CD1c-positive myeloid dendritic cell (primary cell): ENCODE results near the gene CRYM.
A peak's percentile ranks its signal among the peaks of the same experiment; 100 is the strongest.

Experiments
- DNase-seq: peaks from one replicate; pipeline ENCODE4 v3.0.0-alpha.2; 2016; ENCODE audit errors: extremely low spot score

CRYM gene

DNA sequence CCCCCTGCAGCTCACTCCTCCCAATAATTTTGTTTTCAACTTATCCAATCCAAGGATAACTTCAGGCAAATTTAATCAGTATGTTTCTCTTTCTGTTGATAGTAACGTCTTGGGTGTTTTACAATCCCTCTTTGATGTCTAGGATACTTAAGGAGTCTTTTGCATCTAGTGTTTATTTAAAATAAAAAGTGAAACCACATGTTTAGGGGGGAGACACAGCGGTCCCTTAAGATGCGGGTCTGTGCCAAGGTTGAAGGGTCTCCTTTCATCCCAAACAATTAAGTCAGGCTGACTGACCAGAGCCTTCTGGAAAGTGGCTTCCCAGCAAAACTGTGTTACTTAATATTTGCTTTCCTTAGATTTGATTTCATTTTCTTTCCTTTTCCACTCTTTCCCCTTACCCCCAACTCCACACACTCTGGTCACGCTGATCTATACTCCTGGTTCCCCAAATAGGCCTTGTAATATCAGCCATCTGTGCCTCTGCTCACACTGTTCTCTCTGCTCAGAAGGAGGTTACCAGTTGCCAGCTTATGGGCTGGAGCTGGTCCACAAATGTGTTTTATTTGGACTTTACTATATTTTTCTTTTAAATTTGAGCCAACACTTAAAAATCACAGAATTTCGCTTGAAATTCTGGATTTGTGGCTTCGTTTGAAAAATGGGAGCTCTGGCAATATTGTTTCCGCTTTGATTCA, 33.4 kb downstream of the CRYM start:
- DNase-seq: no peak

GRCh38 chr16:21242756-21243155, 35.3 kb downstream of the CRYM start:
- no peak for DNase-seq

DNA sequence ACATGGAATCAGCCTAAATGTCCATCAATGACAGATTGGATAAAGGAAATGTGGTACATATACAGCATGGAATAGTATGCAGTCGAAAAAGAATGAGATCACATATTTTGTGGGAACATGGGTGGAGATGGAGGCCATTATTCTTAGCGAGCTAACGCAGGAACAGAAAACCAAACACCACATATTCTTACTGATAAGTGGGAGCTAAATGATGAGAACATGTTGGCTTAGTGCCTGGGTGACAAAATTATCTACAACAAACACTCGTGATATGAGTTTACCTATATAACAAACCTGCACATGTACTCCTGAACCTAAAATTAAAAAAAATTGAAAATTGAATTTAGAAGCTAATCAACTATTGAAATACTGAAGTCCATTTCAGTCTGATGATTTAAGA, 38.4 kb downstream of the CRYM start:
- DNase-seq: no peak

DNA sequence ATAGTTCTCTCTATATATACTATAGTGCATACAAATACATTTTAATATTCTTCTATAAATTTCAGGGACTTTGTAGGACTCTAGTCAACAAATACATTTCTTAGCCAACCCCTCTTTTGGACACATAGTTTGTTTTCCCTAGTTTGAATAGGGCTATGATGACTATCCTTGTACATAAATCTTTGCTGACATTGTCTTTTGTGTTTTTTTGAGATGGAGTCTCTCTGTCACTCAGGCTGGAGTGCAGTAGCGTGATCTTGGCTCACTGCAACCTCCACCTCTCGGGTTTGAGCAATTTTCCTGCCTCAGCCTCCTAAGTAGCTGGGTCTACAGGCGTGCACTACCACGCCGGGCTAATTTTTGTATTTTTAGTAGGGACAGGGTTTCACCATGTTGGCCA, 41.3 kb downstream of the CRYM start:
- DNase-seq: no peak

DNA sequence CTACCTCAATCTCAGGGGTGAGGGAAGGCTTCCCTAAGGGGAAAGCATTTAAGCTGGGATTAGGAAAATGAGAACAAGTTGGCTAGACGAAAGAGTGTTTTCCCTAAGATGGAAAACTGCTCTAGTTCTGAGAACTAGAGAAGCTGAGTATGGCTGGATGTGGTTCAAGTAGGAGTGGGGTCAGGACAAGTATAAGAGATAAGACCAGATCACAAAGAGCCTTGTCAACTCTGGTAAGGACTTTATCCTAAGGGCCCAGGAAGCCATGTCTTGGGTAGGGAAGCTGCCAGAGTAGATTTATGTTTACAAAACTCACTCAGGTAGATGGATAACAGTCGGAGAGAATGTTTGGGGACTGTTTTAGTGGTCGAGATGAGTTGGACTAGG, 42.9 kb downstream of the CRYM start:
- no peak for DNase-seq

DNA sequence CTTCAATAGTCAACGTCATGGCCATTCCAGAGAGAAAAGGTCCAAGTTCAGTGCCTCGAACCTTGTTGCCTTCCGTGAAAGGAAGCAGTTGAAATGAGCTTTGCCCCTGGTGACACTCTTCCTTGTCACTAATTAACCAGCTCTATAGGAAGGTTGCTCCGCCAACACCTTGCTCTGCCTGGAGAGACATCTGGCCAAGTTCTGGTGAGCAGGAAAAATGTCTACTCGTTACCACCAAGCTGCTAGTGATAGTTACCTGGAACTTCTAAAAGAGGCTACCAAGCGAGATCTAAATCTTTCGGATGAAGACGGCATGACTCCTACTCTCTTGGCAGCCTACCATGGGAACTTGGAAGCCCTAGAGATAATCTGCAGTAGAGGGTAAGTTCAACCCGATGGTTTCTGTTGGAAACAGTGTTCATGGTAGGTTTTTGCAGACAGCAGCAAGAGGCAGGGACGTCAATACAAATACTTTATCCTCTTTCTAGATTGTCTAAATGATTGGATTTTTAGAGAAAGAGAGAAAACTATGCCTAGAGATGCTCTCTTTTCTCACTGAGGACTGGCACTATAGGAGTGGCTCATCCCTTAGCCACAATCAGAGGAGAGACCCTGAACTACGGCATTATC, 44.5 kb downstream of the CRYM start, which contains the start of gene ANKS4B:
TSS of gene ANKS4B (plus strand) at position 179 of the 630 bp plus-strand sequence. CDS start at position 218, 39 bp downstream.
- DNase-seq: no peak

DNA sequence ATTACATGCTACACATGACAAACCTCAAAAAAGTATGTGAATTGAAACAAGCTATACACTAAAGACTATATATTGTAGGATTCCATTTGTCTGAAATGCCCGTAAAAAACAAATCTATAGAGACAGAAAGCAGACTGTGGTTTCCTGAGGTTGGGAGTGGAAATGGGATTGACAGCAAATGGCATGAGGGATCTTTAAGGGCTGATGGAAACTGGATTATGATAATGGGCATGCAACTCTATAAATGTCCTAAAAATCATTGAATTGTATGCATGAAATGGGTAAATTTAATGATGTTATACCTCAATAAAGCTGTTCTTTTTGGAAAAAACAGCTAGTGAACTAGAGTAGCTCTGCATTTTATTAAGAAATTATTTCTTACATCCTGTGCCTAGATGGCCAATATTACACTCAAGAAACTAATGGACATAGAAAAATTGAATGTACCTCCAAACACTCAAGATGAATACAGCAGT, 45.0 kb downstream of the CRYM start:
- DNase-seq: no peak

DNA sequence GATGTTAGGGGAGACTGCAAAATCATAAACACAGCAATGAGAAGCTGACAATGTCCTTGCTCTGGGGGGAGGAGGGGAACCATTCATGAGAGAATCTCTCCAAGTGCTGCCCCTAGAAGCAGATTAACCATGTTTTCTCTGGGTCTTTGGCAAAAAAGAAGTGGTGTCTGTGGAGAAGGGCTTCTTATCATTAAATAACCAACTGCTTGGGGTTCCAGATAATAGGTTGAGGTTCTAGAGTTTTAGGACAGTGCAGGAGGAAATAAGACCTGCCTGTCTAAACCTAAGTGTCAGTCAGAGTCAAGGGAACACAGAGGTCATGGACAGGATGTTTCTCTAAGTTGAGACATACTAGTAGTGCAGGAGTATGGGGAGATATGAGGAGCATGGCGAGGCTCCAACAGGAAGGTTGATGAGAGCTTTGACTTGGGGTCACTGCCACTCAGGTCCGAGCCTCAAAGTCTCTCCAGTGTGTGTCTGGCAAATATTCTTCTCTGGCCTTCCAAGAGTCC, 49.7 kb downstream of the CRYM start:
- DNase-seq: no peak

DNA sequence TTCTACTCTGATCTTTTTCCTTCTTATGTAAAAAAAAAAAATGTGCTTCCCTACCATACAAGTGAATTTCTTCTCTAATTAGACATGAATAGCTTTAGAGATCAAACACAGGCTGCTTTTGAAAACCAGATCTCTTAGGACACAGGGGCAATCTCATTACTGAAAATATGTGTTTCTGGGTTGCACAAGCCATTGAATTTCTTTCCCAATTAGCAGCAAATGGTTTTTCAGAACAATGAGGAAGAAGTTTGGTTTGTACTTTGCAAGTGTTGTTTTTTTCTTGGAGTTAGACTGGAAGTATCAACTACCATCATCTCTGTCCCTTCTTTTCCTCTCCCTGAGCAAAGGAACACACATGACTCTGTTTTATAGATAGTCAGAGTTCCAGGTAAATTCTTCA, 50.2 kb downstream of the CRYM start:
- no peak for DNase-seq

- no peak for DNase-seq
Observed at GRCh38 chr16:21226749-21227148, 51.3 kb downstream of the CRYM start.

- peak; percentile 41 for DNase-seq
Observed at GRCh38 chr16:21224800-21225199, 53.3 kb downstream of the CRYM start.

GRCh38 chr16:21223787-21224186, 54.3 kb downstream of the CRYM start:
- DNase-seq: no peak

- no peak for DNase-seq
Observed at GRCh38 chr16:21222495-21223337, 55.4 kb downstream of the CRYM start.

GRCh38 chr16:21219551-21219950, 58.5 kb downstream of the CRYM start:
- DNase-seq: no peak

DNA sequence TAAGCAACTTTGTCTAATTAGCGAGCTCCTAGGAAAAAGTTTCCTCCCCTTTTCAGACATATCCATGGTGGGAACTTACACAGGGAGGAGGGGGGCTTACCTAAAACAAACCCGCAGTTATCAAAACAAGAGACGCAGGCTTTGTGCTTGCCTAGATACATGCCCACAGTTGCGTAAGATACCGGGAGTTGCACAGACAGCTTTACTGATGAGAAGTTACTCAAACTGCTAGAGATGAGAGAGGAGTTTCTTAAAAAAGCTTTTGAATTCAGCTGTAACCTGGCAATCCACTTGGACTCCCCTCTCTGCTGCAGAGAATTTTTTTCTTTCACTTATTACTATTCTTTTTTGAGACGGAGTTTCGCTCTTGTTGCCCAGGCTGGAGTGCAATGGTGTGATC, 59.9 kb downstream of the CRYM start:
- DNase-seq: no peak

GRCh38 chr16:21217121-21217520, 61.0 kb downstream of the CRYM start:
- DNase-seq: no peak

DNA sequence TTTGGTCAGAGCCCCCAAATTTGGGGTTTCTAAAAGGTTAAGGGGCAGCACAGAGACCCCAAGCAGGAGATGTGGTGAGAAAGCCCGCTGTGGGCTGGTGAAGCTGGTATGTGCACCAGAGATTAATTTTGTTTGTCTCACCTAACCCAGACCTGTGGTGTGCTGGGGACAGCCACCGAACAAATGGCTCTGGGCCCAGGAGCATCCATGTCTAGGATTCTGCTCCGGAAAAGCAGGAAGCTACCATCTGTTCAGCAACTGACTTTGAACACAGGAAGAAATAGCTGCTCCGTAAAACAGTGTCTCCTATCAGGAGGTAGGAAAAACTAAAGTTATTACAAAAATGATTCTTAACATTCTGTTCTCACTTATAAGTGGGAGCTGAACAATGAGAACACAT, 64.0 kb downstream of the CRYM start:
- DNase-seq: no peak

GRCh38 chr16:21211486-21211885, 66.6 kb downstream of the CRYM start, which contains the start of gene ZP2:
Gene ZP2 (minus strand): TSS chr16:21211574. CDS start chr16:21211547, 27 bp downstream.
- DNase-seq: no peak
